GM19438 (cell line): ENCODE results near the gene ABHD8.
A peak's percentile ranks its signal among the peaks of the same experiment; 100 is the strongest.
"Not testable (repeated sequence)": the region's sequence is repeated elsewhere in the genome, so short reads cannot be mapped to it uniquely, and the experiment has no call there.

Source experiments
- ATAC-seq: cut with Tn5 transposase; IDR thresholded peaks from one replicate; pipeline ENCODE4 v1.9.1; 2021; ENCODE audit warnings: low read depth; ENCODE audit not compliant: unreplicated experiment

ABHD8 gene

GRCh38 chr19:17300992-17301619, 2.1 kb downstream of the ABHD8 start:
- ATAC-seq, result no peak

- ATAC-seq, result no peak
Observed at GRCh38 chr19:17296976-17297375, 6.2 kb downstream of the ABHD8 start.

GRCh38 chr19:17296273-17296672, 7.0 kb downstream of the ABHD8 start:
- no peak for ATAC-seq

GRCh38 chr19:17295551-17295950, 7.7 kb downstream of the ABHD8 start:
- not testable (repeated sequence) for ATAC-seq

GRCh38 chr19:17294051-17294891, 9.0 kb downstream of the ABHD8 start:
- no peak for ATAC-seq

GRCh38 chr19:17293605-17294004, 9.6 kb downstream of the ABHD8 start:
- no peak for ATAC-seq

- ATAC-seq, result peak; percentile 79
Observed at GRCh38 chr19:17292301-17293074, 10.7 kb downstream of the ABHD8 start.

GRCh38 chr19:17289489-17289888, 13.7 kb downstream of the ABHD8 start:
- no peak for ATAC-seq

- ATAC-seq, result no peak
Observed at GRCh38 chr19:17286752-17287151, 16.5 kb downstream of the ABHD8 start.

GRCh38 chr19:17286263-17286662, 17.0 kb downstream of the ABHD8 start:
- no peak for ATAC-seq

- ATAC-seq, result no peak
Observed at GRCh38 chr19:17285415-17286135, 17.6 kb downstream of the ABHD8 start.

GRCh38 chr19:17283504-17283996, 19.7 kb downstream of the ABHD8 start:
- ATAC-seq, result no peak

GRCh38 chr19:17282488-17283125, 20.6 kb downstream of the ABHD8 start:
- ATAC-seq, result peak; percentile 61

- peak; percentile 39 for ATAC-seq
Observed at GRCh38 chr19:17281391-17282304, 21.6 kb downstream of the ABHD8 start, which contains the start of gene ANKLE1. TSS of gene ANKLE1 (plus strand) at chr19:17281901. CDS start at chr19:17281921, 20 bp downstream.

GRCh38 chr19:17279436-17279835, 23.8 kb downstream of the ABHD8 start:
- no peak for ATAC-seq

- no peak for ATAC-seq
Observed at GRCh38 chr19:17275441-17276175, 27.6 kb downstream of the ABHD8 start.

- ATAC-seq, result not testable (repeated sequence)
Observed at GRCh38 chr19:17274892-17275291, 28.3 kb downstream of the ABHD8 start.

GRCh38 chr19:17268754-17269153, 34.5 kb downstream of the ABHD8 start:
- no peak for ATAC-seq
